ENCODE data around the gene ADCY5. TPM values are rescaled to one million over a fixed set of nuclear protein-coding genes. Genes with fewer than 3 reads are reported as not detected.
A peak's percentile ranks its signal among the peaks of the same experiment; 100 is the strongest.

The ADCY5 gene
- total RNA-seq, 3 donors from 2014 or later, result 0.05 to 0.13 TPM; not detected in 1

GRCh38 chr3:123287962-123288302 lies 161.0 kb downstream of the ADCY5 start:
- ATAC-seq (no peak), DNase-seq (no peak)
- Mint-ChIP-seq H3K4me1 (ENCODE audit: low read depth) (no peaks in the 10 kb centered on the region), H3K36me3 (ENCODE audit: insufficient read depth) (no peaks in the 10 kb centered on the region), H3K27me3 (ENCODE audit: low read depth) (peaks cover 3% of the 10 kb centered on the region), H3K9me3 (no peaks in the 10 kb centered on the region), H3K4me3 (no peak overlapping the region)

DNA sequence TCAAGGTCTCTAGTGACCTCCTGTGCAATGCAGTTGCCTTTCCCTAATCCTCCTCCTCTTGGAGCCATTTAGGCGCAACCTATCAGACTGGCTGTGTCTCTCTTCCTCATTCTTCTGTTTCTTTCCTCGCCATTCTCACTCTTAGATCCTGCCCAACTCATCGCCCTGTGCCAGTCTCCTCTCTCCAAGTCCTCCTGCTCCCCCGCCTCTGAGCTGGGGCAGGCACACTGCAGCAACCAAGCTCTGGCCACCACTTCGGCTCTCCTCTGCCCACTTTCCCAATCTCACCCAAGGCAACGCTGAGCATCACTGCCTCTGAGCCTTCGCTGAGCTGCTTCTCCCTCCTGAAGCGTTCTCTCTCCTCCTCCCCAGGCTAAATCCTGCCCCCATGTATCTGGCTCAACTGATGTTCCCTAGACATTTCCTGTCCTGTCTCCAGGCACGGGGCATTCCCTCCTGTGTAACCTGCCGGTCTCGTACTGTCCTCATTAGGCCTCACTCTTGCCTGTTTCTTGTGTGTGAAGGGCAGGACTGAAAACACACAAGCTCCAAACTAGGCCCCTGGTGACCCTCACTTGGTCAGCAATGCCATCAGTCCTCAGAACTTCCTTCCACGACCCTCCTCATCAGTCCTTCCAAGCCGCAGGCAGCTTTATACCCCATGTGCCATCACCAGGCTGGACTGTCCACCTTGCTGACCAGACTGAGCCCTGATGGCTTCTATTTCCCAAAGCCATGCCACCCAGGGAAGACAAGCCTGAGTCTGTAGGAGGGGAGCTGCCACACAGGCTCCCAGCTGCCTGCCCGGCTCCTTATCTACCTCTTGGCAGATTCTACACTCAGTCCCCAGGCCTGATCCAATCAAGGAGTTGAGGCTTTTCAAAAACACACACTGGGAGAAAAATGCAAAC lies 161.6 kb downstream of the ADCY5 start:
- ATAC-seq, result no peak
- H3K9me3 Mint-ChIP-seq, result no peaks in the 10 kb centered on the region
- no peak overlapping the region for H3K4me3 Mint-ChIP-seq

GRCh38 chr3:123286308-123287023 lies 162.4 kb downstream of the ADCY5 start:
- Mint-ChIP-seq H3K4me1 (ENCODE audit: low read depth) (no peaks in the 10 kb centered on the region), H3K4me3 (no peak overlapping the region), H3K27me3 (ENCODE audit: low read depth) (no peaks in the 10 kb centered on the region), H3K36me3 (ENCODE audit: insufficient read depth) (peaks cover 2% of the 10 kb centered on the region), H3K9me3 (no peaks in the 10 kb centered on the region)
- ATAC-seq, result peak in 1 of 2 donors; percentile 61
- DNase-seq, result no peak

More for the DNA sequence above, 161.6 kb downstream of the ADCY5 start:
- peaks cover 3% of the 10 kb centered on the region for H3K27me3 Mint-ChIP-seq (ENCODE audit: low read depth)
- H3K36me3 Mint-ChIP-seq (ENCODE audit: insufficient read depth), result no peaks in the 10 kb centered on the region
- DNase-seq, result no peak
- no peaks in the 10 kb centered on the region for H3K4me1 Mint-ChIP-seq (ENCODE audit: low read depth)

DNA sequence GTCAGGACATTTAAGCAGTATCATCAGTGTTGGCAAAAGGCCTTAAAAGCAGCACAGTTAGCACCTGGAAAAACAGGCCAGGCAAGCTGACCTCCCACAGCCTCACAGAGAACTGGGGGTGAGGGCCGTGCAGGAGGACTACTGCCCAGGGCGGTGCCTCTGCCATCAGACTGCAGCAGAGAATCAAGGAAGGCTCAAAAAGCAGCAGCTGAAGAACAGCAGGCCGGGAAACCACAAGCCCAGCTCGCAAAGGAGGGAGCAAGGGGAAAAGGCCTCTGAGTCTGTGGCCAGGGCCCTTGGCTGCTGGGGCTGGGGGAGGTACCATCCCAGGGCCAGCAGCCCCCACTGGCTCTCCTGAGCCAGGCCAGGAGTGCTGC lies 163.0 kb downstream of the ADCY5 start:
- DNase-seq, result no peak
- Mint-ChIP-seq H3K4me1 (ENCODE audit: low read depth) (no peaks in the 10 kb centered on the region), H3K36me3 (ENCODE audit: insufficient read depth) (peaks cover 2% of the 10 kb centered on the region), H3K4me3 (no peak overlapping the region), H3K9me3 (no peaks in the 10 kb centered on the region), H3K27me3 (ENCODE audit: low read depth) (no peaks in the 10 kb centered on the region)
- no peak for ATAC-seq

- no peak overlapping the region for H3K4me3 Mint-ChIP-seq
- ATAC-seq (no peak), DNase-seq (no peak)
- H3K36me3 Mint-ChIP-seq (ENCODE audit: insufficient read depth), result peaks cover 2% of the 10 kb centered on the region
- no peaks in the 10 kb centered on the region for H3K4me1 Mint-ChIP-seq (ENCODE audit: low read depth)
- H3K9me3 Mint-ChIP-seq, result no peaks in the 10 kb centered on the region
- no peaks in the 10 kb centered on the region for H3K27me3 Mint-ChIP-seq (ENCODE audit: low read depth)
Observed at GRCh38 chr3:123285479-123285878, 163.4 kb downstream of the ADCY5 start.

- no peak for DNase-seq
- Mint-ChIP-seq H3K27me3 (ENCODE audit: low read depth) (no peaks in the 10 kb centered on the region), H3K4me3 (no peak overlapping the region), H3K9me3 (no peaks in the 10 kb centered on the region), H3K36me3 (ENCODE audit: insufficient read depth) (peaks cover 2% of the 10 kb centered on the region), H3K4me1 (ENCODE audit: low read depth) (no peaks in the 10 kb centered on the region)
- no peak for ATAC-seq
Observed at GRCh38 chr3:123285066-123285465, 163.8 kb downstream of the ADCY5 start.

DNA sequence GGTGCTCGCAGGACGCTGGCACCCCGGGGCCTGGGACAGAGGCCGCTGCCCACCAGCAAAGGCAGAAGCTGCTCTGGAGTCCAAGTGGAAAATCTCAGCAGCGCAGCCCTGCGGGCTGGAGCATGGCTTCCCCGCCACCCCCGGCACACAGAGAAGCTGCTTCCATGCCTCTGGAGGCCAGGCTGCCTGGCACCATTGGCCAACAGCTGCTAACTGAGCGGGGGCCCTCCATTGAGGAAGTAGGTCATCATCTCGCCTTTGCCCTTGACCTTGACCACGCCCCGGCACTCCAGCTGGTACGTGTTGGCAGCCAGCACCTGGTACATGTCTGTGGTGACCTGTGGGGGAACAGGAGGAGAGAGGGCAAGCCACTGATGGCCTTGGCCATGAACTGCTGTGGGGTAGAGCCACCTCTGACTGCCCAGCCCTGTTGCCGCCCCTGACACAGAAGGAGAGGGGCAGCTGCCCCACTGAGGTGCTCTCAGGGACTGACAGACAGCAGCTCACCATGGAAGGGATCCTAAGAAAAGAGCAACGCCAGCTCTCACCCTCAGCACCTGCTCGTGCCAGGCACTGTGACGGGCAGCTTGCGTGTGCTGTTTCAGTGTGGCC lies 164.4 kb downstream of the ADCY5 start:
- Mint-ChIP-seq H3K4me1 (ENCODE audit: low read depth) (no peaks in the 10 kb centered on the region), H3K9me3 (no peaks in the 10 kb centered on the region), H3K4me3 (no peak overlapping the region), H3K27me3 (ENCODE audit: low read depth) (no peaks in the 10 kb centered on the region), H3K36me3 (ENCODE audit: insufficient read depth) (peaks cover 2% of the 10 kb centered on the region)
- ATAC-seq, result no peak
- no peak for DNase-seq

DNA sequence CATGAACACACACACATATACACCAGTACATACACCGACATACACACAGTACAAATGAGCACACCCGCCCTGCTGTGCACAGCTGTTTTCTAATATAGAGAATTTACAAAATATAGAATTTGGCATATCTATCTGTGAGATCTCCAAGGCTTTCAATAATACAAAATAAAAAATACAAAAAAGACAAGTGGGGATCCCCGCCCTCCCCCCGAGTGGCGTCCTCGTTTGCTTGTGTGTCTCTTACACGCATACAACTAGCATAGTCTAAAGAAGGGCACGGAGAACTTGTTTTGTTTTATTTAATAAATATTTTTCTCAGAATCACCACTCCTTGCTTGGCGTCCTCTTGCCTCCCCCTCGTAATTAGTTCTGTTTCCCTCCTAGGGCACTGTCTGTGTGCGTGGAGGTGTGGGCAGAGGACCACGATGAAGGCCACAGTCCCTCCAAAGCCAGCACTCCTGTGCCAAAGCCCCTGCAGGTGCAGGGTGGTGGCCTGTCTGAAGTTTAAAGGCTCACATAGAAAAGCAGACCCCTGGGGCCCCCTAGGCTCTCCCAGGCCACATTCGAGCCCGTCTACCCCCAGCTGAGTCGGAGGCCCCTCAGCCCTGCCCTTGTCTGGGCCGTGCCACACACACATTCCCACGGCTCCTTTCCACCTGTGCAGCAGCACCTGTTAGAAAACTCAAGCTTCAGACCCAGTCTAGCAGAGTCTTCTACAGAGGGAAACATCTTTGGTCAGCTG lies 165.1 kb downstream of the ADCY5 start:
- DNase-seq (no peak), ATAC-seq (no peak)
- Mint-ChIP-seq H3K27me3 (ENCODE audit: low read depth) (no peaks in the 10 kb centered on the region), H3K4me1 (ENCODE audit: low read depth) (no peaks in the 10 kb centered on the region), H3K9me3 (no peaks in the 10 kb centered on the region), H3K36me3 (ENCODE audit: insufficient read depth) (peaks cover 2% of the 10 kb centered on the region), H3K4me3 (no peak overlapping the region)

DNA sequence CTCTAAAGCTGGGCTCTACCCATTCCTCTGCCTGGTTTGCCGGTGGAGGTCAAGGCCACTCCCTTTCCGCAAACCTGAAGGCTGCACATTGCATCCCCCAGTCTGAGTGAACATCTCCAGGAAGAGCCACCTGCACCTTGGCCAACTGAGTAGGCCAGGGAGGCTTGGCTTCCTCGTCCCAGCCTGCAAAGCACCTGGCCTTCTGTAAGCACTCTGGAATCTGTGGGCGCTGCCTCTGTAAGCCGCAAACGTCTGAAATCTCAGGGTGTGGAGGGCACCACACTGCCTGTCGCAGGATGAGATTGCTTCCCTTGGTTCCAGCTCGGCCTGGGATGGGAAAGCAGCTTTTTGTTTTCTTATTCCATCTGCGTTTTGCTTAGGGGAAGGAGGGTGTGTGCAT lies 165.8 kb downstream of the ADCY5 start:
- ATAC-seq (no peak), DNase-seq (no peak)
- Mint-ChIP-seq H3K4me3 (no peak overlapping the region), H3K9me3 (no peaks in the 10 kb centered on the region), H3K27me3 (ENCODE audit: low read depth) (no peaks in the 10 kb centered on the region), H3K36me3 (ENCODE audit: insufficient read depth) (peaks cover 2% of the 10 kb centered on the region), H3K4me1 (ENCODE audit: low read depth) (no peaks in the 10 kb centered on the region)

- no peaks in the 10 kb centered on the region for H3K4me1 Mint-ChIP-seq (ENCODE audit: low read depth)
Observed at GRCh38 chr3:123282461-123282860, 166.4 kb downstream of the ADCY5 start.

DNA sequence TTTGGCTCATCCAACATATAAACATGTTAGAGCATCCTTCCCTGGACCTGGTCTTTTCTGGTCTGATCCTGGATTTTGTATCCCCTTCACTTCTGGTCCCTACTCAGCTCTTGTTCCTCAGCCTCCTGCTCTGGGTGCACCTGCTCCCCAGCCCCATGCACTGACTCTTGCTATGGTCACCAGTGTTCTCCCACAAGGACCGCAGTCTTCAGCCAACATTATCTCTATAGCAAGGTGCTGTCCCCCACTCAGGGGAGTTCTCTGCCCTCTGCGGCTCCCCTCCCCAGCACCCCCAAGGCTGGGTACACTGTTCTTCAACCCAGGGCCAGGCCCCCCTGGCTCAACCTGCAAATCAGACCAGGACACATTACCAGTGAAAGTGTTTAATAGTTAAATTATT lies 167.0 kb downstream of the ADCY5 start:
- Mint-ChIP-seq H3K27me3 (ENCODE audit: low read depth) (no peaks in the 10 kb centered on the region), H3K4me3 (no peak overlapping the region), H3K9me3 (no peaks in the 10 kb centered on the region), H3K36me3 (ENCODE audit: insufficient read depth) (peaks cover 4% of the 10 kb centered on the region), H3K4me1 (ENCODE audit: low read depth) (no peaks in the 10 kb centered on the region)
- no peak for ATAC-seq
- no peak for DNase-seq

More at GRCh38 chr3:123282461-123282860, 166.4 kb downstream of the ADCY5 start:
- Mint-ChIP-seq H3K4me3 (no peak overlapping the region), H3K36me3 (ENCODE audit: insufficient read depth) (peaks cover 2% of the 10 kb centered on the region), H3K27me3 (ENCODE audit: low read depth) (no peaks in the 10 kb centered on the region), H3K9me3 (no peaks in the 10 kb centered on the region)
- DNase-seq (no peak), ATAC-seq (no peak)

DNA sequence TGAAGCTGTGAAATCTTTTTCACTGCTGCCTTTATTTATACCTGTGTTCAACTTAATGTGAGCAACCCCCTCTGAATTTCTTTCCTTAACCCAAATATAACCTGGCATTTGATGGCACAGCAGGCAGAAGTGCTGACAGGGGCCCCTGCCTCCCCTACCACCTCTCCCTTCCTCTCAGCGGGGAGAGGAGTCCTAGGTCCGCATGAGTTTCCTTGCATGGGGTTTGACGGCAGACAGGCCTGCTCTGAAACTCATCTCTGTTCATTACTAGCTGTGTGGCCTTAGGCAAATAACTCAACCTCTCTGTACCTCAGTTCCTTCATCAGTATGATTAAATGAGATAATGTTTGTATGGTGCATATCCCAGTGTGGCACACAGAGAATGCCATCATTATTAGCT lies 167.5 kb downstream of the ADCY5 start:
- H3K4me3 Mint-ChIP-seq, result no peak overlapping the region

GRCh38 chr3:123279121-123279520 lies 169.8 kb downstream of the ADCY5 start:
- H3K4me1 Mint-ChIP-seq (ENCODE audit: low read depth), result no peaks in the 10 kb centered on the region
- no peaks in the 10 kb centered on the region for H3K9me3 Mint-ChIP-seq
- peaks cover 4% of the 10 kb centered on the region for H3K36me3 Mint-ChIP-seq (ENCODE audit: insufficient read depth)
- H3K27me3 Mint-ChIP-seq (ENCODE audit: low read depth), result no peaks in the 10 kb centered on the region
- H3K4me3 Mint-ChIP-seq, result no peak overlapping the region
- ATAC-seq, result no peak
- no peak for DNase-seq

More for the DNA sequence above, 167.5 kb downstream of the ADCY5 start:
- Mint-ChIP-seq H3K36me3 (ENCODE audit: insufficient read depth) (peaks cover 4% of the 10 kb centered on the region), H3K9me3 (no peaks in the 10 kb centered on the region), H3K4me1 (ENCODE audit: low read depth) (no peaks in the 10 kb centered on the region), H3K27me3 (ENCODE audit: low read depth) (no peaks in the 10 kb centered on the region)
- ATAC-seq (no peak), DNase-seq (no peak)

DNA sequence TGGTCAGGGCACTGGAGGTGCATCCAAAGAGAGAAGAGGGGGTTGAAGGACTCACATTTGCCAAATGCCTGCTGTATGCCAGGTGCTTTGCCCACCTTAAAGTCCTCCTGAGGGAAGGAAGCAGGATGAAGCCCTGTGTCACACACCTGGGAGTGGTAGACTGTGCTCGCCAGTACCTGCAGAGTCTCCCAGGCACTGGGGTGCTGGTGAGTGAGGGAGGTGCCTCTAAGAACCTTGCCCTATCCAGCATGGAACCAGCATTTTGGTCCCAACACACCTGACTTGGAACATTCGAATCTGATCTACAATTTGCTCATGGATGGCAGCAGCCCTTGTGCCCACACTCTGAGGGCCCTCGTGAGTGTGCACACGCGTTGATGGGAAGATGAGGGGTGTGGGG lies 170.4 kb downstream of the ADCY5 start:
- Mint-ChIP-seq H3K9me3 (no peaks in the 10 kb centered on the region), H3K27me3 (ENCODE audit: low read depth) (no peaks in the 10 kb centered on the region), H3K36me3 (ENCODE audit: insufficient read depth) (peaks cover 4% of the 10 kb centered on the region), H3K4me1 (ENCODE audit: low read depth) (no peaks in the 10 kb centered on the region), H3K4me3 (no peak overlapping the region)
- DNase-seq (no peak), ATAC-seq (no peak)

Data from activated T-cell treated with anti-CD3 and anti-CD28 coated beads, Interleukin-2, amount 50 U/mL, for 4 hours (primary cell).